Heart right ventricle (tissue), 16 donors: ENCODE measurements around the gene CEP68. TPM values are rescaled to one million over a fixed set of nuclear protein-coding genes. Genes with fewer than 3 reads are reported as not detected.

Source experiments
- ATAC-seq, 8 donors: fragments of 200-7000 bp; cut with Tn5 transposase; one replicate each; pipeline ENCODE4 v1.9.1; 2020; ENCODE audit warnings: mild to moderate bottlenecking in 8 of 8, moderate library complexity in 8 of 8, moderate number of reproducible peaks in 1 of 8
- DNase-seq, 2 donors: peaks; one replicate each; pipeline ENCODE4 v3.0.0-alpha.2; 2020
- H3K27ac ChIP-seq, 10 donors: fragments of 200-600 bp; sonication (generic) in 2 of 10; one replicate each; pipeline versions ENCODE4 v1.5.0 to v1.8.0; 2020 to 2022; ENCODE audit warnings: mild to moderate bottlenecking in 3 of 10
- H3K27me3 ChIP-seq, 7 donors: fragments of 200-600 bp; one replicate each; pipeline ENCODE4 v1.8.0; 2021 to 2022; ENCODE audit warnings: mild to moderate bottlenecking in 2 of 7
- H3K36me3 ChIP-seq, 9 donors: fragments of 200-600 bp; sonication (generic) in 1 of 9; one replicate each; pipeline versions ENCODE4 v1.5.0 to v1.8.0; 2020 to 2022; ENCODE audit warnings: mild to moderate bottlenecking in 2 of 9
- H3K4me1 ChIP-seq, 9 donors: fragments of 200-600 bp; sonication (generic) in 1 of 9; one replicate each; pipeline versions ENCODE4 v1.5.0 to v1.8.0; 2020 to 2022; ENCODE audit warnings: mild to moderate bottlenecking in 4 of 9
- H3K4me3 ChIP-seq, 10 donors: fragments of 200-600 bp; sonication (generic) in 2 of 10; one replicate each; pipeline versions ENCODE4 v1.5.0 to v1.8.0; 2020 to 2022; ENCODE audit warnings: mild to moderate bottlenecking in 7 of 10, moderate library complexity in 2 of 10
- H3K9me3 ChIP-seq, 11 donors: fragments of 200-600 bp in 10 of 11; sonication (generic) in 2 of 11; one replicate each; pipeline versions ENCODE4 v1.5.0 to v1.8.0; 2013 to 2022; ENCODE audit warnings: mild to moderate bottlenecking in 2 of 11, control low read depth in 1 of 11, moderate library complexity in 1 of 11
- WGBS, 2 donors: extraction: QIAGEN DNeasy Blood & Tissue Kit; methylation state at CpG; one replicate each; pipeline ENCODE4 v1.1.7; 2013; ENCODE audit warnings: inconsistent platforms in 1 of 2; 5-methylcytosine and 5-hydroxymethylcytosine counted together
- intact Hi-C, 10 donors: fragments of 100-400 bp; cut with DNase I; formaldehyde crosslinking; loops; one replicate each; pipeline versions ENCODE4 v1.11.1 to v1.14.2; 2022
- polyA plus RNA-seq, 2 donors: library from polyadenylated mRNA; stranded (reverse); fragments of 200-250 nt; gene quantifications; one replicate each; pipeline ENCODE4 v1.2.3, GENCODE V29; 2013
- total RNA-seq, 10 donors: library from RNA; stranded (reverse); fragmentation: NEBNext Ultra II Directional in 3 of 10; extraction: Animal tissue kit (Norgen Biotek cat#: 25700) in 3 of 10; gene quantifications; one replicate each; pipeline versions ENCODE4 v1.2.1 to v1.2.4, GENCODE V29; 2021 to 2023
- TF ChIP-seq, protein P1 (sequence below), 9 donors: fragments of 200-600 bp; sonication (generic) in 2 of 9; IDR thresholded peaks; one replicate each; pipeline versions ENCODE4 v1.5.0 to v1.8.0; 2021 to 2022; ENCODE audit warnings: antibody characterized with exemption in 9 of 9, mild to moderate bottlenecking in 5 of 9, moderate library complexity in 1 of 9
- donor health status: Arrhythmogenic right ventricular cardiomyopathy.
- donor health status: ischemic (EF 13 %, LVEDD 7.1; RV severe dilation, severe dysfunction).
- donor health status: healthy with polysubstance abuse.
- donor health status: DM: no; HTN: yes; CAD: no.
- donor health status: DM: no; HTN: no; CAD: no.
- donor health status: ischemic (EF 25% LVEDD 6.9; RV normal size, moderate dysfunction).
- donor health status: ischemic (EF 25% LVEDD 5.7; RV mildly dilated, moderate dysfunction).
- donor health status: healthy.
- donor health status: DM: yes; HTN: yes; CAD: no.
- donor health status: Ischemic cardiomyopathy.
- donor health status: ischemic (EF 35%, LVEDD 5.7; RV mildly dilated, moderate dysfunction).
- donor health status: nonischemic (EF 11% LVEDD 7.7; RV severe dilation, severe dysfunction).
- donor health status: DM: yes; HTN: yes; CAD: no.
- donor health status: PGD.
- donor health status: ischemic (EF 29% LVEDD 5.4; RV normal size, mild dysfunction).
- donor health status: nonischemic (EF 23%, LVEDD 6.1; RV moderate dilation, normal function).

CEP68 gene
- total and polyA plus RNA-seq, 12 donors, result 4.3 to 28.4 (median 19.9) TPM

DNA sequence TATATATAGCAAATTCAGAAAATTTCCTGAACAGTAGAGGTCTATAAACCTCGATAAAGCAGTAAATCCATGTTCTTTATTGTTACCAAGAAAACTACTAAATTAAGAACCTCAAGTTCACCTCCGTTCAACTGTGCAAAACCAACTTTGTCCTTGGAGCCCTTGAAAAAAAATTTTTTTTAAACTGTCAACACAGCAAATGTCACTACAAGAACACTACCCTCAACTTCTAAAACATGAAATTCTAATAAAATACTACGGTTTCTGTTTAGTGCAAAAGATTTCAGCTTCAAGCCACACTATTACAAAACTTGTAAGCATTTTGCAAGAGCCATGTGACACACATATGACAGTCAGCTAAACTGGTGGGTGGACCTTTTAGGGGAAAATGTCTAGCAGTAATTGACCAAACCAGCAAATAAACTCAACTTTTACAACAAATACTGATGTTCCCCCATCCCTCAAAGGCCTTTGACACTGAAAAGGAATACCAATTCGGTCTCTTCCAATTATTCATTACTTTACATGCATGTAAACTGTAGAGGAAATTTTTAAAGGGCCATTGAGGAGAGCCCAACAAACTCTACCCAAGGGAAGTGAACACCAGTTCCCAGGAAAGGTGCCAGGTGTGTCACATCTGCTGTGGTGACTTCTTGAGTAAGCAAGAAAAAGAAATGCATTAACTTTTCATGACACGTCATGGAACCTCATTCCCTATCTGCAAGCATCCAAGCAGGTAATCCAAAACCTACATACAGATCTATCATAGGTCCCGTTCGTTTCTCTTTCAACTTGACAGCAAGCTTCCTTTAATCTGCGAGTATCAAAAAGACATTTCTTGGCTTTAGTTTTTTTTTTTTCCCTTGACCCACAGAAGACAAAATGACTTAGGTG is 72.3 kb downstream of the CEP68 start:
- ATAC-seq (no peak), DNase-seq (no peak)
- H3K27ac ChIP-seq, result peak overlapping the region; percentile 74 to 99 (median 93)
- intact Hi-C loops, result loop anchor here in 5 of 10 donors (5.0 to 10.0 kb wide), 6 partner anchors 36 to 71 kb away; partner anchors contain the start of gene CEP68 (in 1 of the 5)
- 10 to 11% methylated on average over 8 of the region's 8 CpGs for WGBS, 2 donors
- H3K4me1 ChIP-seq, result peaks cover 7 to 73% (median 56%) of the 10 kb centered on the region in 9 donors
- H3K4me3 ChIP-seq, result peak overlapping the region; percentile 54 to 96 (median 78)
- TF ChIP-seq, protein P1, sequence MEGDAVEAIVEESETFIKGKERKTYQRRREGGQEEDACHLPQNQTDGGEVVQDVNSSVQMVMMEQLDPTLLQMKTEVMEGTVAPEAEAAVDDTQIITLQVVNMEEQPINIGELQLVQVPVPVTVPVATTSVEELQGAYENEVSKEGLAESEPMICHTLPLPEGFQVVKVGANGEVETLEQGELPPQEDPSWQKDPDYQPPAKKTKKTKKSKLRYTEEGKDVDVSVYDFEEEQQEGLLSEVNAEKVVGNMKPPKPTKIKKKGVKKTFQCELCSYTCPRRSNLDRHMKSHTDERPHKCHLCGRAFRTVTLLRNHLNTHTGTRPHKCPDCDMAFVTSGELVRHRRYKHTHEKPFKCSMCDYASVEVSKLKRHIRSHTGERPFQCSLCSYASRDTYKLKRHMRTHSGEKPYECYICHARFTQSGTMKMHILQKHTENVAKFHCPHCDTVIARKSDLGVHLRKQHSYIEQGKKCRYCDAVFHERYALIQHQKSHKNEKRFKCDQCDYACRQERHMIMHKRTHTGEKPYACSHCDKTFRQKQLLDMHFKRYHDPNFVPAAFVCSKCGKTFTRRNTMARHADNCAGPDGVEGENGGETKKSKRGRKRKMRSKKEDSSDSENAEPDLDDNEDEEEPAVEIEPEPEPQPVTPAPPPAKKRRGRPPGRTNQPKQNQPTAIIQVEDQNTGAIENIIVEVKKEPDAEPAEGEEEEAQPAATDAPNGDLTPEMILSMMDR (IDR thresholded peaks at IDR 0.05), result no peak
- no peaks in the 10 kb centered on the region for H3K27me3 ChIP-seq
- H3K9me3 ChIP-seq, result no peaks in the 10 kb centered on the region
- no peaks in the 10 kb centered on the region for H3K36me3 ChIP-seq

DNA sequence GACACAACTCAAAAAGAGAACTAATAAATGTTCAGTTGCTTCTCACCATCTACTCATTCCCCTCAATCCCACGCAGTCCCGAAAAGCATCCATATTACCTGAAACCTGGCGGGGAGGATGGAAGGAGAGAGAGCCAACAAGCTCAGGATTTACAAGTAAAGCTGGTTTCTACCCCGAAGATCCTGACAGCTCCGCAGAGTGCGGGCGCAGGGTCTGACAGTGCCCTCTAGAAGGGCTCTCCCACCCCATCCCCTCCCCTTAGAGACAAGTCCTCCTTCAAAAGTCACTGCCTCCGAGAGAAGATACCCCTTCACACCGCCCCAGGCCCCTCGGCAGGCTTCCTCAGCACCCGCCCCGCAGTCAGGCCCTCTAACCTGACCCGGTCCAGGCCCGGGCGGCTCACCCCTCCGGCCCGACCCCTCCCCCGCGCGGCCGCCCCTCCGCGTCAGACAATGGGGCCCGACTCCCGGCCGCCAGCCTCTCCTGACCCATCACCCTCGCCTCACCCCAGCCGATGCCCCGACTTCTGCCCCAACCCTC is 73.1 kb downstream of the CEP68 start:
- TF ChIP-seq, protein P1 (IDR thresholded peaks at IDR 0.05), result no peak
- H3K27me3 ChIP-seq, result no peaks in the 10 kb centered on the region
- H3K4me1 ChIP-seq, result peaks cover 7 to 65% (median 48%) of the 10 kb centered on the region in 9 donors
- 1% methylated on average over 28 to 29 of the region's 29 CpGs for WGBS, 2 donors
- H3K4me3 ChIP-seq, result peak overlapping the region; percentile 54 to 96 (median 78)
- H3K36me3 ChIP-seq, result no peaks in the 10 kb centered on the region
- ATAC-seq (peak; percentile 18 to 63 (median 36)), DNase-seq (peak in 1 of 2 donors; percentile 58)
- H3K9me3 ChIP-seq, result no peaks in the 10 kb centered on the region
- peak overlapping the region; percentile 74 to 99 (median 93) for H3K27ac ChIP-seq
- intact Hi-C loops, result loop anchor here in 5 of 10 donors (5.0 to 10.0 kb wide), 6 partner anchors 37 to 72 kb away; partner anchors contain the start of gene CEP68 (in 1 of the 5)

- 1% methylated on average over 67 to 76 of the region's 76 CpGs for WGBS, 2 donors
- Histone ChIP-seq H3K4me1 (peaks cover 7 to 58% (median 41%) of the 10 kb centered on the region in 9 donors), H3K9me3 (no peaks in the 10 kb centered on the region), H3K36me3 (no peaks in the 10 kb centered on the region), H3K27ac (peak within 1 kb of the TSS; percentile 86 to 99 (median 94)), H3K27me3 (no peaks in the 10 kb centered on the region), H3K4me3 (peak within 1 kb of the TSS; percentile 54 to 96 (median 78))
- ATAC-seq (peak; percentile 94 to 99 (median 98)), DNase-seq (peak; percentile 100)
- TF ChIP-seq, protein P1 (IDR thresholded peaks at IDR 0.05), result peak in 8 of 9 donors; percentile 37 to 71 (median 57)
- intact Hi-C loops, result loop anchor here in 8 of 10 donors (2.0 to 10.0 kb wide), 9 partner anchors 37 to 73 kb away; partner anchors contain the start of gene CEP68 (in 4 of the 8)
These were observed 73.8 kb downstream of the CEP68 start, which contains the start of gene RAB1A for GRCh38 chr2:65129826-65130663. Gene RAB1A (minus strand): TSS chr2:65130106. CDS start chr2:65129915, 191 bp downstream.
